Measurements from ENCODE around the gene WDR91.

Gene WDR91

GRCh38 chr7:135242096-135242684, 30.9 kb upstream of the WDR91 start:
- no peak for TF ChIP-seq CTCF (conservative IDR thresholded peaks at IDR 0.05; ENCODE audit: control insufficient read depth, insufficient read depth, low read depth, low read length)
- no peak for DNase-seq (ENCODE audit: low read depth)
- no peak overlapping the region for H3K4me3 ChIP-seq (ENCODE audit: control insufficient read depth, low read depth, low read length)

GRCh38 chr7:135240441-135240840, 29.1 kb upstream of the WDR91 start:
- TF ChIP-seq CTCF (conservative IDR thresholded peaks at IDR 0.05; ENCODE audit: control insufficient read depth, insufficient read depth, low read depth, low read length) = no peak
- no peak overlapping the region for H3K4me3 ChIP-seq (ENCODE audit: control insufficient read depth, low read depth, low read length)

DNA sequence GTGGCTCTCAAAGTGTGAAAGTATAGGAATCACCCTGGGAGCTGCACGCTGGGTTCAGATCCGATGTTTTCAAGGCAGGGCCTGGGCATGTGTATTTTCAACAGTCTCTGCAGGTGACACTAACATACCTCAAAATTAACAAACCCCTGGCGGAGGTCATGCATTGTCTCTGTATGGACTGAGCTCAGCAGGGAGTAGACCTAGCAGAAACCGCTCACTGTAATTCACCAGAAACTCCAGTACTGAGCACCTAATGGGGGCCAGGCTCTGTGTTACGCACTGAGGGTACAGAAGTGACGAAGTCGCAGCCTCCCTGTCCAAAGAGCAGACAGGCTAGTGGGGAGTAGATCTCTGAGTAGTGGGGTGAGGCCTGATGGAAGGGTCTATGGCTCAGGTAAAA, 27.9 kb upstream of the WDR91 start:
- no peak overlapping the region for H3K4me3 ChIP-seq (ENCODE audit: control insufficient read depth, low read depth, low read length)
- no peak for TF ChIP-seq CTCF (conservative IDR thresholded peaks at IDR 0.05; ENCODE audit: control insufficient read depth, insufficient read depth, low read depth, low read length)
- no peak for DNase-seq (ENCODE audit: low read depth)

More at GRCh38 chr7:135240441-135240840, 29.1 kb upstream of the WDR91 start:
- DNase-seq (ENCODE audit: low read depth) = no peak

- DNase-seq (ENCODE audit: low read depth) = no peak
- no peak overlapping the region for H3K4me3 ChIP-seq (ENCODE audit: control insufficient read depth, low read depth, low read length)
- TF ChIP-seq CTCF (conservative IDR thresholded peaks at IDR 0.05; ENCODE audit: control insufficient read depth, insufficient read depth, low read depth, low read length) = peak; percentile 42
Measured at GRCh38 chr7:135238112-135238744, 26.9 kb upstream of the WDR91 start.

- TF ChIP-seq CTCF (conservative IDR thresholded peaks at IDR 0.05; ENCODE audit: control insufficient read depth, insufficient read depth, low read depth, low read length) = no peak
- no peak overlapping the region for H3K4me3 ChIP-seq (ENCODE audit: control insufficient read depth, low read depth, low read length)
- no peak for DNase-seq (ENCODE audit: low read depth)
Measured at GRCh38 chr7:135236727-135237126, 25.4 kb upstream of the WDR91 start.

GRCh38 chr7:135235841-135236240, 24.5 kb upstream of the WDR91 start:
- H3K4me3 ChIP-seq (ENCODE audit: control insufficient read depth, low read depth, low read length) = no peak overlapping the region
- TF ChIP-seq CTCF (conservative IDR thresholded peaks at IDR 0.05; ENCODE audit: control insufficient read depth, insufficient read depth, low read depth, low read length) = no peak
- DNase-seq (ENCODE audit: low read depth) = no peak
